ENCODE measurements around the gene FAM8A1. TPM values are rescaled to one million over a fixed set of nuclear protein-coding genes. Genes with fewer than 3 reads are reported as not detected.

FAM8A1 gene
- total RNA-seq, 2 experiments from 2014 or later, result 7.0 to 9.0 TPM

DNA sequence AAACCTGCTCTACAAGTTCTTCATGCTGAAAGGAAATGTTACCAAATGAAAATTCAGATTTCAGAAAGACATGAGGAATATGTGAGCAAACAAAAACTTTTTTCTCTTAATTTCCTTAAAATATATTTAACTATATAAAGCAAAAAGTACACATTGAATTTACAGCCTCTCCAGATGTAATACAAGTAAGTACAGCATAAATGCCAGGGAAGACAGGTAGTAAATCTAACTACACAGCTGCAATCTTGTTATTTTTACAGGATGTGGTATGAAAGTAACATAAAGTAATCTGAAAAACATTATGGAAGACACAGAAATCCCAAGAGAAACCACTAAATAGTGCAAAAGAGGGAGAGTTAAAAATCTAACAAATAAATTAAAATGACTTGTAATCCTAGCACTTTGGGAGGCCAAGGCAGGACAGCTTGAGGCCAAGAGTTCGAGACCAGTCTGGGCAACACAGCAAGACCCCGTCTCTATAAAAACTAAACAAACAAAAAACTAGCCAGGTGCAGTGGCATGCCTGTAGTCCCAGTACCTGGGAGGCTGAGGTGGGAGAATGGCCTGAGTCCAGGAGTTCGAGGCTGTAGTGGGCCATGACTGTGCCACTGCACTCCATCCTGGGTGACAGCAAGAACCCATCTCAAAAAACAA, 50.7 kb downstream of the FAM8A1 start:
- H3K27me3 Mint-ChIP-seq, result no peaks in the 10 kb centered on the region
- peaks cover 29% of the 10 kb centered on the region for H3K4me1 Mint-ChIP-seq
- H3K36me3 Mint-ChIP-seq, result peaks cover 57% of the 10 kb centered on the region
- CTCF ChIA-PET, result no interaction called here
- H3K4me3 Mint-ChIP-seq, result no peak overlapping the region
- ATAC-seq (no peak), DNase-seq (no peak)
- no peaks in the 10 kb centered on the region for H3K9me3 Mint-ChIP-seq (ENCODE audit: low read depth)
- peak overlapping the region; percentile 12 for H3K27ac Mint-ChIP-seq

DNA sequence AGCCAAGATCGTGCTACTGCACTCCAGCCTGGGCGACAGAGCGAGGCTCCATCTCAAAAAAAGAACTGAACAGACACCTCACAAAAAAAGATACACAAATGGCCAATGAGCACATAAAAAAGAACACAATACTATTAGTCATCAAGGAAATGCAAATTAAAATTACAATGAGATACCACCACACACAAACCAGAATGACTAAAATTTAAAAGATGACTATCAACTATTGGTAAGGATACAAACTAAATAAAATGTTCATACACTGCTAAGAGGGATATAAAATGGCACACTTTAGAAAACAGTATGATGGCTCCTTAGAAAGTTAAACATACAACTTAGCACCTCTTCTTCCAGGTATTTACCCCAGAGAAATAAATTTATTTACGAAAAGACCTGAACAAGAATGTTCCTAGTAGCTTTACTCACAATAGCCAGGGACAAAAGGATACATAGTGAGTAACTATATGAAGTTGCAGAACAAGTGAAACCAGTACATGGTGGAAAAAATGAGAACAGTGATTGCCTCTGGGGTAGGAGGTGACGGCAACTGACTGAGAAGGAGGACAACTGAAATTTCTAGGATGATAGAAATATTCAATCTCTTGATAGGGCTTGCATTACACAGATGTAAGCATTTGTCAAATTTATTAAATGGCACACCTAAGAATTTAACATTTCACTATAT, 53.2 kb downstream of the FAM8A1 start:
- CTCF ChIA-PET, result interaction anchor here (0.6 kb wide), 2 partner anchors 27 to 30 kb away, joined by 3 to 4 read pairs; no protein-coding TSS in a partner anchor
- Mint-ChIP-seq H3K4me3 (no peak overlapping the region), H3K36me3 (peaks cover 59% of the 10 kb centered on the region)

DNA sequence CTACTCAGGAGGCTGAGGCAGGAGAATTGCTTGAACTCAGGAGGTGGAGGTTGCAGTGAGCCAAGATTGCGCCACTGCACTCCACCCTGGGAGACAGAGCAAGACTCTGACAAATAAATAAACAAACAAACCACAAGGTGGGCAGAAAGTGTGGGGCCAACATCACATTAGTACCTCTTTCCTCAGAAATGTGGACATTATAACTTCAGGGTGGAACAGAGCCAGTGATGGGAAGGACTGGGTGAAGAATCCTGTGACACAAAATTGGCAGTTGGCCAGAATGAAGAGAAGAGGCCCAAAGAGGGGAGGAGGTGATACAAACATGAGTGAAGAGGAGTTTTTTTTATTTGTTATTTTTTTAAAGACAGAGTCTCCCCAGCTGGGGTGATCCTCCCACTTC, 56.0 kb downstream of the FAM8A1 start:
- Mint-ChIP-seq H3K9me3 (ENCODE audit: low read depth) (no peaks in the 10 kb centered on the region), H3K4me1 (peaks cover 37% of the 10 kb centered on the region), H3K27me3 (no peaks in the 10 kb centered on the region), H3K36me3 (peaks cover 63% of the 10 kb centered on the region), H3K27ac (peak overlapping the region; percentile 43), H3K4me3 (no peak overlapping the region)
- CTCF ChIA-PET, result interaction anchor here (1.0 to 1.4 kb wide), 4 partner anchors 13 to 59 kb away, joined by 3 read pairs; no protein-coding TSS in a partner anchor
- DNase-seq (no peak), ATAC-seq (no peak)

More for the DNA sequence above, 53.2 kb downstream of the FAM8A1 start:
- DNase-seq (no peak), ATAC-seq (peak; percentile 65)
- peaks cover 42% of the 10 kb centered on the region for H3K4me1 Mint-ChIP-seq
- no peaks in the 10 kb centered on the region for H3K27me3 Mint-ChIP-seq
- no peaks in the 10 kb centered on the region for H3K9me3 Mint-ChIP-seq (ENCODE audit: low read depth)
- peak overlapping the region; percentile 68 for H3K27ac Mint-ChIP-seq

DNA sequence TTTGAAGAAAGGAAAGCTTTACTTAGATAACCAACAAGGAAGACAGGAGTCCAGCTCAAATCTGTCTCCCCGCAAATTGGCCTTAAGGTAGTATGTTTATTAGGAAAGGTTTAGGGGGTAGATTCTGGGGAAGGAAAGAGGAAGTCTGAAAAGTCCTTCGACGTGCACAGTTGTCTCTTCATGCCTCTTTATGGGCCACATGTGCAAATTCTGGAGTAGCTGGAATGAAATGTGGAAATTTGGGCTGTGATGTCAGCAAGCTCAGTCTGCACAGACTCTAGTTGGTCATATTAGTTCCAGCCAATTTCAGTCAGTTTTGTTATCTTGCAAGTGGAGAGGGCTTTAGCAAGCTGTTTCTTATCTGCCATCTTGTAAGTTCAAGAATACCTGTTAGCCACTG, 56.5 kb downstream of the FAM8A1 start:
- peaks cover 40% of the 10 kb centered on the region for H3K4me1 Mint-ChIP-seq
- no peaks in the 10 kb centered on the region for H3K9me3 Mint-ChIP-seq (ENCODE audit: low read depth)
- CTCF ChIA-PET, result interaction anchor here (1.2 to 1.4 kb wide), 3 partner anchors 13 to 58 kb away, joined by 3 read pairs; no protein-coding TSS in a partner anchor
- peaks cover 67% of the 10 kb centered on the region for H3K36me3 Mint-ChIP-seq
- no peak overlapping the region for H3K27ac Mint-ChIP-seq
- no peak for DNase-seq
- no peak for ATAC-seq
- H3K27me3 Mint-ChIP-seq, result no peaks in the 10 kb centered on the region
- H3K4me3 Mint-ChIP-seq, result no peak overlapping the region

Other genes with a start within 250 kb of the FAM8A1 start
- not detected for gene CAP2, start 206.7 kb upstream of the FAM8A1 start, total RNA-seq
- 10 to 100 TPM; 83.8 to 97.9 TPM for gene NUP153, start 106.6 kb downstream of the FAM8A1 start, total RNA-seq